GM12878 (cell line): ENCODE results near the gene THBS3. TPM values are rescaled to one million over a fixed set of nuclear protein-coding genes. Genes with fewer than 3 reads are reported as not detected.

Experiments used
- ATAC-seq: fragments of 200-7000 bp; cut with Tn5 transposase; 3 replicates; pipeline ENCODE4 v1.9.1; 2020; ENCODE audit warnings: mild to moderate bottlenecking, moderate library complexity
- BruUV-seq: library from RNA; stranded (reverse); fragments of 400-500 nt; replicated peaks from 2 replicates; lab custom pipeline; 2021; lab: Mats Ljungman, UMichigan
- CTCF ChIA-PET: fragments of 300-600 bp; sonication (Branson Sonifier 250); formaldehyde crosslinking; extraction: SDS; loops from one replicate; lab custom pipeline; 2021; ENCODE audit warnings: inconsistent platforms; lab: Yijun Ruan, JAX
- POLR2A ChIA-PET: fragments of 350-600 bp; formaldehyde crosslinking; extraction: SDS; loops from one replicate; lab custom pipeline; 2021; ENCODE audit warnings: inconsistent platforms; lab: Charles Lee
- RAD21 ChIA-PET: fragments of 300-600 bp; sonication (Branson Sonifier 250); formaldehyde crosslinking; loops from one replicate; lab custom pipeline; 2023; ENCODE audit warnings: antibody characterized with exemption; ENCODE audit not compliant: unreplicated experiment; lab: Charles Lee
- SMC1A ChIA-PET: fragments of 300-600 bp; sonication (Branson Sonifier 250); formaldehyde crosslinking; loops from one replicate; lab custom pipeline; 2023; ENCODE audit not compliant: unreplicated experiment, uncharacterized antibody; lab: Charles Lee
- DNase-seq: peaks from one replicate; pipeline ENCODE4 v3.0.0-alpha.2; 2011; ENCODE audit warnings: low read depth, low spot score
- FAIRE-seq: peaks from 3 replicates; lab custom pipeline; 2011; peaks lifted over from hg19 to GRCh38; lab: Jason Lieb, UNC
- H2AFZ ChIP-seq: 2 replicates; pipeline ENCODE4 v1.6.0; 2011; ENCODE audit warnings: low read depth, low read length, control low read depth; ENCODE audit not compliant: control insufficient read depth
- H3K27ac ChIP-seq: 2 replicates; pipeline ENCODE4 v1.5.1; 2011; ENCODE audit warnings: control low read depth; ENCODE audit not compliant: control insufficient read depth, insufficient read depth
- H3K27me3 ChIP-seq, 2 experiments: replicated peaks in 1 of 2; 2 replicates each; pipeline versions ENCODE4 v1.6.0 to v1.6.1; 2011; ENCODE audit warnings: low read length in 1 of 2; ENCODE audit not compliant: control insufficient read depth in 2 of 2, insufficient read depth in 2 of 2
- H3K36me3 ChIP-seq, 2 experiments: 2 replicates each; pipeline ENCODE4 v1.5.1; 2011; ENCODE audit warnings: low read length in 1 of 2; ENCODE audit not compliant: control insufficient read depth in 2 of 2, insufficient read depth in 2 of 2
- H3K4me1 ChIP-seq: 2 replicates; pipeline ENCODE4 v1.6.1; 2011; ENCODE audit warnings: mild to moderate bottlenecking, low read length, moderate library complexity, mixed read lengths; ENCODE audit not compliant: control insufficient read depth, insufficient read depth
- H3K4me2 ChIP-seq: 2 replicates; pipeline ENCODE4 v1.6.0; 2011; ENCODE audit warnings: control low read depth; ENCODE audit not compliant: control insufficient read depth, insufficient read depth
- H3K4me3 ChIP-seq: fragments of 200-600 bp; sonication (generic); 2 replicates; pipeline ENCODE4 v1.5.1; 2016
- H3K79me2 ChIP-seq: 2 replicates; pipeline ENCODE4 v1.6.0; 2011; ENCODE audit warnings: low read length; ENCODE audit not compliant: control insufficient read depth, insufficient read depth
- H3K9ac ChIP-seq: 2 replicates; pipeline ENCODE4 v1.8.0; 2011; ENCODE audit warnings: low read length, control low read depth, mixed read lengths; ENCODE audit not compliant: control insufficient read depth, insufficient read depth
- H3K9me3 ChIP-seq: replicated peaks from 3 replicates; pipeline ENCODE4 v1.5.1; 2011; ENCODE audit warnings: mild to moderate bottlenecking, low read length; ENCODE audit not compliant: control insufficient read depth, insufficient read depth
- H4K20me1 ChIP-seq: 2 replicates; pipeline ENCODE4 v1.6.0; 2011; ENCODE audit not compliant: control insufficient read depth, insufficient read depth
- ASH2L ChIP-seq: fragments of 300-600, 200-600 bp; sonication (generic); IDR thresholded peaks from 2 replicates; pipeline ENCODE4 v1.6.1; 2017; ENCODE audit warnings: low read depth, mild to moderate bottlenecking, borderline replicate concordance
- BACH1 ChIP-seq: fragments of 450-650 bp; IDR thresholded peaks from 2 replicates; pipeline ENCODE4 v1.6.1; 2017; ENCODE audit warnings: mild to moderate bottlenecking, borderline replicate concordance
- BCL3 ChIP-seq: IDR thresholded peaks from 2 replicates; pipeline ENCODE4 v1.6.1; 2011; ENCODE audit warnings: borderline replicate concordance, low read depth, mild to moderate bottlenecking, moderate library complexity, low read length; ENCODE audit not compliant: insufficient read depth, poor library complexity, severe bottlenecking
- CHD2 ChIP-seq: IDR thresholded peaks from 2 replicates; pipeline ENCODE4 v1.6.1; 2011; ENCODE audit warnings: low read depth, low read length, improper control_type of control experiment, borderline replicate concordance
- CREB1 ChIP-seq: IDR thresholded peaks from 2 replicates; pipeline ENCODE4 v1.6.1; 2012; ENCODE audit warnings: low read depth, mild to moderate bottlenecking, inconsistent platforms
- MEF2A ChIP-seq: IDR thresholded peaks from 2 replicates; pipeline ENCODE4 v1.6.1; 2011; ENCODE audit warnings: low read depth, mild to moderate bottlenecking, low read length, moderate library complexity; ENCODE audit not compliant: insufficient read depth
- TBL1XR1 ChIP-seq: IDR thresholded peaks from 2 replicates; pipeline ENCODE4 v1.6.1; 2012; ENCODE audit warnings: low read depth, low read length, improper control_type of control experiment
- WGBS: methylation state at CpG from one replicate; pipeline ENCODE4 v1.1.6; 2016; ENCODE audit warnings: low lambda C conversion rate; ENCODE audit not compliant: insufficient replicate concordance, insufficient coverage; ENCODE audit errors: missing lambda C conversion rate; 5-methylcytosine and 5-hydroxymethylcytosine counted together
- in situ Hi-C: fragments of 300-500 bp; cut with MboI; formaldehyde crosslinking; loops from 9 replicates; pipeline ENCODE4 v1.14.3; 2018; ENCODE audit warnings: mixed read lengths
- intact Hi-C: fragments of 100-400 bp; cut with micrococcal nuclease; formaldehyde crosslinking; loops from one replicate; pipeline ENCODE4 v1.14.2; 2022; ENCODE audit not compliant: unreplicated experiment
- polyA plus RNA-seq, 11 experiments: library from polyadenylated mRNA; depleted of rRNA in 4 of 11; unstranded in 6 of 11; stranded (reverse) in 5 of 11; fragments of >200 nt; fragmentation: Nextera tagmentation in 4 of 11; fragmentation: Illumina TruSeq in 1 of 11; extraction: Ambion mirVana in 4 of 11; extraction: Trizol in 1 of 11; gene quantifications; 1 replicate in 1 of 11; 2 replicates in 10 of 11; pipeline versions ENCODE4 v1.2.1 to v1.2.3, GENCODE V29; 2011 to 2016; ENCODE audit warnings: inconsistent platforms in 2 of 11, missing spikeins in 2 of 11, low read depth in 1 of 11
- total RNA-seq, 4 experiments: library from RNA; depleted of rRNA in 3 of 4; stranded (reverse); fragments of >200 nt in 3 of 4; fragmentation: Illumina TruSeq in 1 of 4; extraction: Trizol in 1 of 4; gene quantifications; 2 replicates each; pipeline versions ENCODE4 v1.2.1 to v1.2.3, GENCODE V29; 2013 to 2021
- TF ChIP-seq, protein P1 (sequence below): IDR thresholded peaks from 2 replicates; pipeline ENCODE4 v1.6.1; 2012; ENCODE audit warnings: low read depth, low read length, improper control_type of control experiment

The THBS3 gene
- total and polyA plus RNA-seq, 10 of the 15 experiments (the other 5 are each of a cell fraction or from before 2014, with no cell fraction given), result 0.66 to 3.6 (median 2.0) TPM

DNA sequence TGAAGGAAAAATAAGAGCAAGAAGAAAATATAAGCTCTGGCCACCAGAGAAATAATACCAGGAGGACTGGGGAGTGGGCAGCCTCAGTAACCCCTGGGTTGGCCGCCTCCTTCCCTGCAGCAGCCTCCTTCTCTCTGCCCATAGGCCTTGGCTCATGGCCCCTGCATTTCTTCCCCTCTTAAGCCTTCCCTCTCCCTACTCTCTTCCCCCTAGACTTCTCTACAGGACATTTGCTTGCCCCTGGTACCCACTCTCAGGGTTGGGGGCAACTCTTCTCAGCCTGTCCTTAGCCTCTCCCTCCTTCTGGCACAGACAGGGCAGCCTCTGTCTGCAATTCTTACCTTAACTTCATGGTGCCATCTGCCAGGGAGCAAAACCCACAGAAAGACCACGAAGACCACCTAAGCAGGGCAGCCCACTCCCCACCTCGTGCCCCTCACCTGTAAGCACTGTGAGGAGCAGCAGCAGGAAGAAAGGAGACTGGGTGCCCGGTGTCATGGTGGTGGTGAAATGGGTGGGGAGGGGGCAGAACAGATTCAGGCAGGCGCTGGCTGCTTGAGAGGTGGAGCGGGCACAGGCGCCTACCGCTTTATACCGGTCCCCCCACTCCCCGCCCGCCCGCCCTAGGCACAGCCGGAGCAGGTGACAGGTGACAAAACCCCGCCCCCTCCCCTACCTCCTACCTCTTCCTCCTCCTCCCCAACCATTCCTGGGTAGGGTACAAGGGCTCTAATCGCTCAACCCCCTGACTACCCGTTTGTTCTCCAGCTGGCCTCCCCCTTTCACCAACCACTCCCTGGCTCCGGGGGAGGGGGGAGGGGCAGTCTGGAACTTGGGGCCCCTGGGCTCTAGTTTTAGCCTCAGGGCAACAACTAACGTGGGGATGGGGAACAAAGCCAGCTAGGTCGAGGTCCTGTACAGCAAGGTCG lies 15.1 kb downstream of the THBS3 start:
- H3K9me3 ChIP-seq, result no peaks in the 10 kb centered on the region
- RAD21 ChIA-PET, result interaction anchor here (0.7 to 3.5 kb wide), 9 partner anchors 8 to 101 kb away, joined by 3 to 77 read pairs (median 13); partner anchors contain the start of genes KRTCAP2, MTX1 and THBS3
- CTCF ChIA-PET, result interaction anchor here (0.6 to 5.2 kb wide), 19 partner anchors 8 to 1407 kb away, joined by 3 to 244 read pairs (median 8); partner anchors contain the start of genes KRTCAP2, MTX1, SLC50A1 and THBS3
- H3K27me3 ChIP-seq, result no peaks in the 10 kb centered on the region
- FAIRE-seq (no peak), DNase-seq (no peak), ATAC-seq (no peak)
- intact Hi-C loops, result no loop called here
- H2AFZ ChIP-seq, result peak overlapping the region; percentile 85
- no peaks in the 10 kb centered on the region for H3K79me2 ChIP-seq
- 26% methylated on average over 9 of the region's 20 CpGs for WGBS
- H3K27ac ChIP-seq, result peak overlapping the region; percentile 22; the same call in 1 of the 2 replicates
- in situ Hi-C loops, result no loop called here
- peak overlapping the region; percentile 77; the same call in 1 of the 2 replicates for H3K4me3 ChIP-seq
- H3K36me3 ChIP-seq, result no peaks in the 10 kb centered on the region
- no peaks in the 10 kb centered on the region for H4K20me1 ChIP-seq
- POLR2A ChIA-PET, result interaction anchor here (0.5 to 3.5 kb wide), 7 partner anchors 7 to 280 kb away, joined by 4 to 77 read pairs (median 23); partner anchors contain the start of genes KRTCAP2, MTX1, THBS3 and TRIM46
- BruUV-seq, result no TSS peak
- peaks cover 16% of the 10 kb centered on the region for H3K4me1 ChIP-seq
- no peak for TF ChIP-seq TBL1XR1
- no peak for TF ChIP-seq BACH1
- no peak for TF ChIP-seq MEF2A
- TF ChIP-seq ASH2L, result no peak
- no peak for TF ChIP-seq BCL3
- 0 out of 2 replicates have a peak, but pooled peaks have one; percentile 3 for TF ChIP-seq CHD2
- TF ChIP-seq, protein P1, sequence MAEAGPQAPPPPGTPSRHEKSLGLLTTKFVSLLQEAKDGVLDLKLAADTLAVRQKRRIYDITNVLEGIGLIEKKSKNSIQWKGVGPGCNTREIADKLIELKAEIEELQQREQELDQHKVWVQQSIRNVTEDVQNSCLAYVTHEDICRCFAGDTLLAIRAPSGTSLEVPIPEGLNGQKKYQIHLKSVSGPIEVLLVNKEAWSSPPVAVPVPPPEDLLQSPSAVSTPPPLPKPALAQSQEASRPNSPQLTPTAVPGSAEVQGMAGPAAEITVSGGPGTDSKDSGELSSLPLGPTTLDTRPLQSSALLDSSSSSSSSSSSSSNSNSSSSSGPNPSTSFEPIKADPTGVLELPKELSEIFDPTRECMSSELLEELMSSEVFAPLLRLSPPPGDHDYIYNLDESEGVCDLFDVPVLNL, result no peak
- no peak for TF ChIP-seq CREB1
- SMC1A ChIA-PET, result interaction anchor here (1.1 to 3.5 kb wide), 7 partner anchors 8 to 101 kb away, joined by 3 to 46 read pairs (median 5); partner anchors contain the start of genes KRTCAP2 and TRIM46
- H3K4me2 ChIP-seq, result peak overlapping the region; percentile 89; the same call in 1 of the 2 replicates
- H3K9ac ChIP-seq, result peak overlapping the region; percentile 58
